ENCODE results near the gene LUZP4.

- TF ChIP-seq CTCF (IDR thresholded peaks at IDR 0.05; ENCODE audit: insufficient read depth, low read length, poor library complexity, severe bottlenecking) (no peak), EZH2phosphoT487 (conservative IDR thresholded peaks at IDR 0.05; ENCODE audit: low read length) (no peak)
Observed at GRCh38 chrX:115268421-115268820, 21.1 kb upstream of the LUZP4 start.

All from SU-DHL-6 (cell line).